Posterior cingulate gyrus (tissue), 11 donors: ENCODE measurements around the gene SPDYE4.
"Not testable (repeated sequence)": the region's sequence is repeated elsewhere in the genome, so short reads cannot be mapped to it uniquely, and the experiment has no call there.

ENCODE experiments used
- DNase-seq, 10 donors: peaks; one replicate each; pipeline versions ENCODE4 v3.0.0 to v3.0.0-alpha.2; 2020 to 2021; ENCODE audit warnings: mixed read lengths in 3 of 10
- intact Hi-C: fragments of 100-400 bp; cut with DNase I; formaldehyde crosslinking; loops from one replicate; pipeline ENCODE4 v1.15.1; 2023

The SPDYE4 gene, protein sequence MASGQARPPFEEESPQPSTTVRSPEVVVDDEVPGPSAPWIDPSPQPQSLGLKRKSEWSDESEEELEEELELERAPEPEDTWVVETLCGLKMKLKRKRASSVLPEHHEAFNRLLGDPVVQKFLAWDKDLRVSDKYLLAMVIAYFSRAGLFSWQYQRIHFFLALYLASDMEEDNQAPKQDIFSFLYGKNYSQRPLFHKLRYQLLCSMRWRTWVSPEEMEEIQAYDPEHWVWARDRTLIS

DNA sequence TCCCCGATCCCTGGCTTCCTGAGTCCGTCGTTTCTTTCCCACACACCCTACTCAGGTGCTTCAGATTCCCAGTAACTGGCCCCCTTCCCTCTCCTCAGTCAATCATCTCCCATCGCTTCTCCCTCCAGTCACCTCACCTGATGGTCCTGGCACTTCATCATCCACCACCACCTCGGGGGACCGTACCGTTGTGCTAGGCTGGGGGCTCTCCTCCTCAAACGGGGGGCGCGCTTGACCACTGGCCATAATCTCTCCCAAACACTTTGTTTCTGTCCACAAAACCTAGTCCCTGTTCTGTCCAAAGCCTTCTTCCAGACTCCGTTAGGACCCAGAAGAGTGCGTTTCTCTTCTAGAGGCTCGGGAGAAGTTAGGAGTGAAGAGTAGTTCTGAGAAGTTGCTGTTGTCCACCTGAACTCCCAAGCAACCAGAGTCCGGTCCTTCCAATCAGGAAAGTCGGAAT lies at the start of gene SPDYE4:
Gene SPDYE4, minus strand, starts transcription at position 410 of the 460 bp plus-strand sequence. Its CDS starts 164 bp downstream, at position 246.
- no peak for DNase-seq
- intact Hi-C loops, result loop anchor here (10.0 kb wide), 1 partner anchor 137 kb away; no protein-coding TSS in a partner anchor

DNA sequence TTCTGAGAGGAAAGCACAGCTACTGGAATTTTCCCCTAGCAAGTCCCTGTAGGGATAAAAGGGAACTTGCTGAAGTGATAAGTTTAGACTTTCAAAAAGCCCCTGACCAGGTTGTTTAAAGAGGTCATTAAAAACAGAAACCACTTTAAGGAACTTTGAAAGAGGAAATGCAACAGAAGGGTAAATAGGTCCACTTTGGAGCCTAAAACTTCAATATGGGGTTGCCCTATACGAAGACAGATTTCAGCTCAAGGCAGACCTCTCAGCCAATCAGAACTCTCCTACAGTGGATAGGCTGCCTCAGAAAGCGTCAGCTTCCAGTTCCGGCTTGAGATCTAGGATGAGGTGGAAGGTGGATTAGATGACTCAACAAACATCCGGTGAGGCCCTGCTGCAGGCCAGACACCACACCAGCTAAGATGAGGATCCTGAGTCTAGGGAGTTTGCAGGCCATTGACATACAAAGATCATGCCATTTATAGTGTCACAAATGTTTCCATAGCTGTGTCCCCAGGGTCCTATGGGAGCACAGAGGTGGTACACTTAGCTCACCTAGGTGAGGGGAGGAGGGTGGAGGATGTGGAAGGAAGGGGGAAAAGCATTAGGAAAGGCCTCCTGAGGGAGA lies 48.7 kb upstream of the SPDYE4 start:
- peak in 1 of 10 donors; percentile 37 for DNase-seq
- intact Hi-C loops, result no loop called here

DNA sequence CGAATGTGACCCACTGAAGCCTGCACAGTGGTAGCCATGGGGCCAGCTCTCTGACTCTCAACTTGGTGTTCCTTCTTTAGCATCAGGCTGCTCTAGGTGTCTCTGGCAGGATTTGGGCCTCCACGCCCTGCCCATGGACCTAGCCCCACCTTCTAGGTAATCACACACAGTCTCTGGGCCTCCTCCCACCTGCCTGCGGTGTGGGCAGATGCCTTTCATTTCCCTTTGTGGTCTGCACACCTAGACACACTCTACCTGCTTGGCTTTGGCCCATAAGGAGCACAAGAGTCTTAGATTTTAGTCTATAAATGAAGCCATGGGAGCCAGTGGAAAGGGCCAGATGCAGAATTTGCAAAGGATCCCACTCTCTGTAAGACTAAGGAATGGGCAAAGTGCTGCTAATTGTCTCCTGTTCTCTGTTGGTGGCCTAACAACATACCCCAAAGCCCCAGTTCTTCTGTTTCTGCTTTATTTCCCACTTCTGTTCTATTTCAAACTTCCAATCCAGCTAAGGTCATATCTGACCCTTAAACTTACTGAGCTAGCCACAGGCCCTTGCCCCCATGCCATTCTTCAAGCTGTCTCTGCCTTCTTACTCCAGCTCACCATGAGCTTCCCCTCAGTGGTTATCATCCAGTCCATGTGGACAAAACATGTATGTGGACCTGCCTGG lies 48.0 kb upstream of the SPDYE4 start:
- intact Hi-C loops, result no loop called here
- peak in 2 of 10 donors; percentile 31 to 33 for DNase-seq

DNA sequence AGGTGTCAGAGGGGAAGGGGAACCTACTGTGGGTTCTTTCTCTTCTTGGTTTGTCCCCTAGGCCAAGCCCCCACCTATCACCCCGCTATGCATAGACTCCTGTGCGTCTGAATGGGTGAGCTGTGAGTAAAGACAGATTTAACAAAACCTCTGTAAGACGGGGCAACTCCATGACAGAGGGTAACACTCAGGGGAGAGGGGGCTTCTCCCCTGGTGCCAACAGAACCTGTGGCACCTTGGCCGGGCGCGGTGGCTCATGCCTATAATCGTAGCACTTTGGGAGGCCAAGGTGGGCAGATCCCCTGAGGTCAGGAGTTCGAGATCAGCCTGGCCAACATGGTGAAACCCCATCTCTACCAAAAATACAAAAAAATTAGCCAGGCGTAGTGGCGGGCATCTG lies 47.0 kb upstream of the SPDYE4 start:
- intact Hi-C loops, result not testable (repeated sequence)
- peak in 1 of 10 donors; percentile 62 for DNase-seq

DNA sequence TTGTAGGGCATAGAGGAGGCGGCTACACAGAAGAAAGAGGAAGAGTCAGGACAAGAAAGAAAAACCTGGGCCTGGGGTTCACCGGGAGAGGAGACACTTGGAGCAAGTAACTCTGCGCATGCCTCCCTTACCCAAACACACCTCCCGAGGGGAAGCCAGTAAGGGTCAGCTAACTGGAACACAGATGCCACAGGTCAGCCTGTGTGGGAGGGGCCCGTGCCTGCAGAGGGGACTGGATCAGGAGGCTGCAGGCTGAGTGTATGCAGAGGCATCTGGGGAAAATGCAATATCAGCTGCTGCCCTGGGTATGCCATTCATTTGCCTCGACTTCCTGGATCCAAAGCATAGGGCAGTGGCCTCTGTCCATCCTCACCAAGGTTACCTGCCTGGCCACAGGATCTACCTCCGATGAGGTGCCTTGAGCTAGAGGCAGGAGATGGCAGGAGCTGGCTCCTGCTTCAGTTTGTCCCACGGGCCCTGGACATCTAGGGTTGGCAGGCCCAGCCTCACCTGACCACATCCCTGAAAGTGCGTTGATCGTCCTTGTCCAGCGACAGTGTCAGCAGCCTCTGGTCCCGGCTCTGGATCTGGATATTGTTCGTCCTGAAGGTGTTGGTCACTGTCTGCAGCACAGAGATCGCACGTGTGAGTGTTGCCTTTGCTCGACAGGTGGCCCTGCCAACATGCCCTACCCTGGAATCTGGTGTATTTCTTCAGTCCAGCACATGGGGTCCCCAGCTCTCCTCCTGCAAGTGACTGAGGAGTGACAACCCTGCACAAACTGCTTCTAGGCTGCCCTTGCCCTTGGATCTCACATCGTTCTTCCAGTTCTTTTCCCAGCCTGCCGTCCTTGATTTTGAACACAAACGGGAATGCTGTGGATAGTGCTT lies 45.4 kb upstream of the SPDYE4 start:
- intact Hi-C loops, result no loop called here
- peak in 1 of 10 donors; percentile 75 for DNase-seq

DNA sequence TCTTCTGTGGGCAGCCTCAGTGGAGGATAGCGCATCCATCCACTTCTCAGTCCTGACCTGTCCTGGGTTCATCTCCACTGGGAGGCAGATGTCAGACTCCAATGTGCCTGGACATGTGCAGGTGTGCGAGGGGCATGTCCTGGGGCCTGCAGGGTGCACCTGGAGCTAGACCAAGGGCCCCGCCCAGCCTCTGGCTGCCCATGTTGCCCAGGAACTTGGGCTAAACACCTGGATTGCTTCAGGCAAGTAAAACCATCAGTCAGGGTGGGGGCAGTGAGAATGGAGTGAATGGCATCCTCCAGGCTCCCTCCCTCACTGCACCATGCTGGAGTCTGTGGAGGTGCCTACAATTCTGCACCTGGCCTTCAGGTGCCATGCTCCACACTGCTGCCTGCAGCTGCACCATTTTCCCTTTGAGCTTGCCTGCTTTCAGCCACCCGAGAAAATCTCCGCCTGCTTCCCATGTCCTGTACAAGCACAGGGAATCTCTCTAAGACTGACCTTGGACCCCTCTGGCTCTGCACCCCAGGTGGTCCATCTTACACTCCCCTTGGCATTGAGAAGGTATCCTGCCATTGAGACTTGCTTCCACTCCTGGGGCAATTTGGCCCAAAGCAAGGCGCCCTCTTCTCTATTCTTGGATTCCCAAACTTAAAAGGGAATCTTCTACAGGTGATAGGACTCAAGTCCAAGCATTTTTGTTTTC lies 42.9 kb upstream of the SPDYE4 start:
- intact Hi-C loops, result no loop called here
- DNase-seq, result peak in 1 of 10 donors; percentile 47

DNA sequence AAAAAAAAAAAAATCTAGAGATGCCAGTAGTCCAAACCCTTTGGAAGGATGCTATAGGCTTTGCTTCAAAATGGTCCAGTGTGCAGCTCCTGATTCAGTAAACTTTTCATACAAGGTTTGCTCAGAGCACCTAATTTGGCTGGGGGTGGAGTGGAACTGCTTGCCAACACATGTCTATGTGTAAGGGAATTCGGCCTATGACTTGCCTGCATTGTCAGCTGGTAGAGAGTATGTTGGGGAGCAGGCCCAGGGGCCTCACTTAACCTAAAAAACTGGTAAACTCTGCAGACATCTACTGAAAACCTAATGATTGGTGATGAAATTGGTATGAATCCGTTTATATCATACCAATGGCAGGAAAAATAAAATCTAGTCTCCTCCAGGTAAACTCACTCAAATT lies 42.3 kb upstream of the SPDYE4 start:
- intact Hi-C loops, result no loop called here
- peak in 1 of 10 donors; percentile 37 for DNase-seq

DNA sequence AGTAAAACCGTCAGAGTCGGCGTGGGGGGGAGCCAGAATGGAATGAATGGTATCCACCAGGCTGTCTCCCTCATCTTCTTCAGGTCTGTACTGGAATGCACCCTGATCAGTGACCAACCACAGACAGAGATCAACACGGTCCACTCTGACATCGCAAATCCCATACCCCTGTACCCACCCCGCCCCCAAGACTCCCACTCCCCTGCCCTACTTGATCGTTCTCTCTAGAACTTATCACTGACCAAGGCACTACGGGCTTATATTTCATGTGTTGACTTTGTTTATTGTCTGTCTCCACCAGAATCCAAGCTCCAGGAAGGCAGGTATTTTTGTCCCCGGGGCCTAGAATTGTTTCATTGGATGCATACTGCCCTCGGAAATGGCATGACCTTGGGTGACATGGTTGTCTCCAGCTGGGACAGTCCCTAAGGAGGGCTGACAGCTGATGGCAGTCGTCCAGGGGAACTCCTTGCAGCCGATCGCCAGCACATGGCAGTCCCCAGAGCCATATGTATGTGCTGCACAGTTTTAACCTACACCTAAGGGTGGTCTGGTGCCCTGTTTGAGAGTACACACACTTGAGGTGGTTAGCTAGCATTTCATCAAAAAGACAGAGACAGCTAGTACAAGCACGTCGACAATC lies 41.3 kb upstream of the SPDYE4 start:
- intact Hi-C loops, result no loop called here
- no peak for DNase-seq

DNA sequence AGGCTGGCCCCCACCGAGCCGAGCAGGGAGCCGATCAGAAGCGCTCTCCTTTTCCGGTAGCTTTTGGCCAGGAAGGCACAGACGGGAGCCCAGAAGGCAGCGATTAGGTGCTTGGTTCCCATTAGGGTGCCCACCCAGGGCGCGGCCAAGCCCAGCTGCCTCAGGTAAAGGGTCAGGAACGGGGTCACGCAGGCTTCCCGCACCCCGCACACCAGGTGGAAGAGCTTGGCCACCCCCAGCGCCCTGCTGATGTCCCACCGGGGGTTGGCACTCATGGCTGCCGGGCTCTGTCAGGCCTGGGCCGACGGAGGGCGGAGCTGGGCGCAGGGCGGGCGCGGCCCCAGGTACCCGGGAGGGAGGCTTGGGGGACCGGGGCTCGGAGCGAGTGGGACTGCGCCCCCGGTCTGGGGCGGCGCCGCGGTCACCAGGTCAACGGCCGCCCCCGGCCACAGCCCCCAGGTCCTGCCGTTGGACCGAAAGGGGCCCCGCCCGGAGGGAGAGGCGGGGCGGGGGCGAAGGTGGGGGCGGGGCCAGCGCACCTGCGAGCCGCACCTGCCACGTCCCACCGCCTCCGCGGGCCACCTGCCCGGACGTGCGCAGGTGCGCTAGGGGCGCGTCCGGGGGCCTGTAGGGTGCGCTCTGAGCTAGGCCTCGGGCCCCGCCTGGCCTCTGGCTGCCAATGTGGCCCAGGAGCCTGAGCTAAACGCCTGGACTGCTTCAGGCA lies 40.7 kb upstream of the SPDYE4 start, which contains the start of gene MFSD6L:
Gene MFSD6L, minus strand, starts transcription at position 520 of the 724 bp plus-strand sequence. Its CDS starts 245 bp downstream, at position 275.
- intact Hi-C loops, result no loop called here

DNA sequence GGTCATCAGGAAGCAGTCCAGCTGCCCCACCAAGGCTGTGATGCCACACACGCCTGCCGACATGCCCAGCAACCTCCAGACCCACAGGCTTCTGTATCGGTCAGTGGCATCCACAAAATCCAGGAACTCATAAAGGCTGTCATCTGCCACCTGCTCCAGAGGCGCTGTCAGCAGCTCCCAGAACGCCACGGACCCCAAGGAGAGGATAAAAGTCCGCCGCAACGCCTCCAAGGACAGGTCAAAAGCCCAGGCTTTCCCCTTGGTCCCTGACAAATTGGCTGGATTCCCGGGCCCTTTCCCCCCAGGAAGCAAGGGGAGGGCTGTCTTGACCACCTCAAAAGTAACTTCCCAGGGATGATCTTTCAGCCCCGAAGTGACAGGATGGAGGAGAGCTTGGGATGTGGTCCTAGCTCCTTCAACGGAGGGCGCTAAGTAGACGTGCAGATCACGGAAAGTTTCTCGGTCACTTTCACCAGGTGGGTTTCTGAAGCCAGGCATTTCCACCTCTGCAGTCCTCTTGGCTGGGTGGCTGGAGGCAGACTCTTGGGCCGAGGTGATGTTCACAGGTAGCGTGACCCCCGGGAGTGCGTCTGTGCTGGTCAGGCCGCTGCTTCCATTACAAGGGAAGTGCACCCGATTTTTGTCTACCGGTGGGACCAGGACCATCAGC lies 40.0 kb upstream of the SPDYE4 start:
- intact Hi-C loops, result no loop called here

More for the DNA sequence above, 40.7 kb upstream of the SPDYE4 start, which contains the start of gene MFSD6L:
- DNase-seq, result peak in 1 of 10 donors; percentile 79

DNA sequence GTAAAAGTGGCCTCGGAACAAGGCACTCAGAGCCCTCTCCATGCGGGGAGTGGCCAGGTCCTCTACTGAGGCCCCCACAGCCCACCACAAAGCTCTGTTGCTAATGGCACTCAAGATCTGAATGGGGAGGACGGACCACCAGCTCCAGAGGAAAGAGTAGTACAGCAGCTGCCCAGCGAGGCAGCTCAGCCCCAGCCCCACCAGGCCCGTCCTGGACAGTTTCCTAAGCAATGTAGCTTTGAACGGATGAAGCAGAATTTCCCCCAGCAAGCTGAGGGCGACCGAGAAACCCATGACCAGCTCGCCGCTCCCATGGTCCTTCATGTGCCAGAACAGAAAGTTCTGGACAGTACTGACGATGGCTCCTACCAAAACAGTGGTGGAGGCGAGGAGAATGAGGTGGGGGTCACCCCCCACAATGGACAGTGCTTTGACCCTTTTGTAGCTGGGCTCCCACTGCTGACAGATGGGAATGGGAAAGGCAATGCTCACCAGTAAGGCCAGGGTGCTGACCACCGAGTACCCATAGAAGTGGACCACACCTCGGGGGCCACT lies 39.4 kb upstream of the SPDYE4 start:
- intact Hi-C loops, result no loop called here
- peak in 1 of 10 donors; percentile 64 for DNase-seq

More for the DNA sequence above, 40.0 kb upstream of the SPDYE4 start:
- DNase-seq, result peak in 1 of 10 donors; percentile 72

DNA sequence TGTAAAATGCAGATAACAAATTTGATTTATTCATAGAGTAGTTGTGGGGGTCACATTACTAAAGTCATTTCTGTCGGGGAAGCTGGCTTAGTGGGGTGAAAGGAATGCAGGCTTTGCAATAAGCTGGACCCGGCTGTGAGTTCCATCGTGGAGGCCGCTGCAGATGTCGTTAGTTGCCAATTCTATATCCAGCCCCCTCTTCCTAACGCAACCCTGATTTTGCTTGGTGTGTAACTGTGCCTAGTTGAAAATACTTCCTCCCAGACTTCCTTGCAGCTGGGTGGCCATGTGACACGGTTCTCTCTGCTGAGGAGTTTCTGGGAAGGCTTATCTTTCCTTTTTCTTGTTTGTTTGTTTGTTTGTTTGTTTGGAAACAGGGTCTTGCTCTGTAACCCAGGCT lies 36.3 kb upstream of the SPDYE4 start:
- intact Hi-C loops, result no loop called here
- no peak for DNase-seq

DNA sequence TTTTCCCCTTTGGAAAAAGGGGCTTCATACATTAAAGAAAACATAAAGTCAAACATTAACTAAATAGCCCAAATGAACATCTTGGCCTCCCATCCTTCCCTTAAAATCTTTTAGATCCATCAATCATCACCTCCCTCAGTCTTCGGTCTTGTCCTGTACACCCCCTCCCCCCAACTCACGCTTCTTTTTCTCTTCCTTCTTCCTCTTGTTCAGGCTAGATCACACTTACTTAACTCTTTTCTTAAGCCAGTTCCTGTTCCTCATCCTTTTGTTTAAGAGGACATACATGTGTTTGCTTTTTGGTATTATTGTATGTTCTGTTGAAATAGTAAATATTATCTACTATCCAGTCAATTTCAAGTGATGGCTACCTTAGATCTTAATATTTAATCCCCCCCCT lies 35.3 kb upstream of the SPDYE4 start:
- no peak for DNase-seq
- intact Hi-C loops, result no loop called here

DNA sequence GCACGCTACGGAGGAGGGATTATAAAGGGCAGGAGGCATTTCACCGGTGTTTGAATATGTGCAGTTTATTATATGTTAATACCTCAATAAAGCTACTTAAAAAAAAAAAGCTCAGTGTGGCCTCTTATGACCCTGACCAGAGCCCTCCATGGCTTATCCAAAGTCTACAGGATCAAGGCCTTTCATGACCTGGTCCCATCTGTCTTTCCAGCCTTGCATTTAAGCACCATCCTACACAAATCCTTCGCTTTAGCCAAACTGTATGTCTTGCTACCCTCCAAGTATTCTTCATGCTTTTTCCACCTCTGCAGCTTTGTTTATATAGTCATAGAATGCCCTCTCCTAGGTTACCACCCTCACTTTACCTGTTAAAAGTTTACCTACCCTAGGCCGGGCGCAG lies 34.3 kb upstream of the SPDYE4 start:
- no peak for DNase-seq
- intact Hi-C loops, result no loop called here

DNA sequence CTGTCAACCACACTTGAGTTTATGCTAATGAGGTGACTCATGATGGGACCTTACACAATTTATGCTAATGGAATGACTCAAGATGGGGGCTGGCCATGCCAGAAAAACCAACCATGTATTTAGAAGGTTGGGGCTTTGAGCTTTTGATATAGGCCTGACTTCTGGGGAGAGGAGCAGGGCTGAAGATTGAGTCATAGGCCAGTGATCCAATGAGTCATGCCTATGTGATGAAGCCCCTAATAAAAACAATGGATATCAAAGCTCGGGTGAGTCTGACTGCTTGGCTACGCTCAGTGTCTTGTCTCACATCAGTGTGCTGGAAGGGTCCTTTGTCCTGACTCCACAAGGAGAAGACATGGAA lies 33.5 kb upstream of the SPDYE4 start:
- no peak for DNase-seq
- intact Hi-C loops, result no loop called here

DNA sequence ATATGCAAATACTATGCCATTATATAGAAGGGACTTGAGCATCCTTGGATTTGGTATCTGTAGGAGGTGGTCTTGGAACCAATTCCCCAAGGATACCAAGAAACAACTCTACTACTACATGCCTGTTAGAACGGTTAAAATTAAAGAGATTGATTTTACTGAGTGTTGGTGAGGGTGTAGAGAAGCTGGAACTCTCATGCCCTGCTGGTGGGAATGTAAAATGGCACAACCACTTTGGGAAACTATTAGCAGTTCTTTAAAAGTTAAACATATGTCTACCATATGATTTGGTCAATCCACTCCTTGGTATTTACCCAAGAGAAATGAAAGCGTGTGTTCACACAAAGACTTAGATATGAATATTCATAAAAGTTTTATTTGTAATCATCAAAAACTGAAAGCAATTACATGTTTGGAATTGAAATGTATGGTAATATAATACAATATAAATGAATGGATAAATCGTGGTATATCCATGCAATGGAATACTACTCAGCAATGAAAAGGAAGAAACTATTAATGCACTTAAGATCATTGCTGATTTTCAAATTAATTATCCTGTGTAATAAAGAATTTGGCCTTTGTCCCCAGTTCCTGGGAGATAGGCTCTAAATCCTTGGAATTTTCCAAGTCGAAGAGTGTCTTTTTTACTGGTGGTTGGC lies 33.0 kb upstream of the SPDYE4 start:
- DNase-seq, result no peak
- intact Hi-C loops, result no loop called here

DNA sequence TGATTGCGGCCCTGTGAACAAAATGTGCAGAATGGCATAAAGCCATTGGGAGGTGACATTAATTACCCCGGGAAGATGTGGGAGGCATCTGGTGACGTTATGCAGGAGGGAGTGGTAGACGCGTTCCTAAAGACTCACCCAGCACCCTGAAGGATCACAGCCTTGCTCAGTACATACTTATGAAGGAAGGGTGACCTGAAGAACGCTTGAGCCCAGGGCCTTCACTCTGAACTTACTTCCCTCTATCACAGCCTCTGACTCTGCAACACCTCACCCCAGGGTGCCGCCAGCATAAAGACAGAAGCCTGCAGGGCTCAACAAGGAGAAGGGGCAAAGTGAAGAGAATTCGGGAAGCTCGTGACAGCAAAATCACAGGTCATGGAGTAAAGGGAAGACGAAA lies 31.4 kb upstream of the SPDYE4 start:
- no peak for DNase-seq
- intact Hi-C loops, result no loop called here
